H1 (cell line): Measurements from ENCODE around the gene POLR1C. TPM values are rescaled to one million over a fixed set of nuclear protein-coding genes. Genes with fewer than 3 reads are reported as not detected.

ENCODE experiments used
- CTCF ChIA-PET: fragments of 300-600 bp; sonication (Branson Sonifier 250); formaldehyde crosslinking; loops from one replicate; lab custom pipeline; 2021; ENCODE audit not compliant: partially characterized antibody; lab: Charles Lee
- POLR2A ChIA-PET: fragments of 300-600 bp; sonication (Branson Sonifier 250); formaldehyde crosslinking; loops from one replicate; lab custom pipeline; 2021; ENCODE audit warnings: inconsistent platforms; ENCODE audit not compliant: partially characterized antibody; lab: Charles Lee
- DNase-seq, 2 experiments: peaks; one replicate each; pipeline versions ENCODE4 v3.0.0 to v3.0.0-alpha.2; 2010 to 2022; ENCODE audit warnings: low spot score in 2 of 2, low read depth in 1 of 2, mixed read lengths in 1 of 2
- FAIRE-seq: peaks from 2 replicates; lab custom pipeline; 2011; peaks lifted over from hg19 to GRCh38; lab: Jason Lieb, UNC
- H2AFZ ChIP-seq: 2 replicates; pipeline ENCODE4 v1.8.1; 2012; ENCODE audit warnings: low read length, inconsistent platforms
- H2AK5ac ChIP-seq: 2 replicates; pipeline ENCODE4 v1.6.1; 2013; ENCODE audit warnings: low read depth, low read length
- H2BK120ac ChIP-seq: replicated peaks from 2 replicates; pipeline ENCODE3; 2013; ENCODE audit warnings: low read depth, low read length, inconsistent platforms
- H2BK12ac ChIP-seq: 2 replicates; pipeline ENCODE4 v1.6.1; 2013; ENCODE audit warnings: low read depth, low read length
- H2BK15ac ChIP-seq: 2 replicates; pipeline ENCODE4 v1.6.1; 2013; ENCODE audit warnings: low read length
- H2BK20ac ChIP-seq: 2 replicates; pipeline ENCODE4 v1.6.1; 2013; ENCODE audit warnings: low read length
- H2BK5ac ChIP-seq: 2 replicates; pipeline ENCODE4 v1.6.1; 2013; ENCODE audit warnings: low read depth, low read length
- H3K14ac ChIP-seq: 2 replicates; pipeline ENCODE4 v1.6.1; 2013; ENCODE audit warnings: inconsistent platforms; ENCODE audit not compliant: insufficient read length
- H3K18ac ChIP-seq: 2 replicates; pipeline ENCODE4 v1.6.1; 2013; ENCODE audit warnings: low read length; ENCODE audit errors: extremely low read depth
- H3K23ac ChIP-seq: 2 replicates; pipeline ENCODE4 v1.6.1; 2013; ENCODE audit warnings: inconsistent platforms; ENCODE audit not compliant: insufficient read length
- H3K23me2 ChIP-seq: 2 replicates; pipeline ENCODE4 v1.6.1; 2013; ENCODE audit warnings: low read depth, low read length
- H3K27ac ChIP-seq: 2 replicates; pipeline ENCODE4 v1.6.1; 2011; ENCODE audit warnings: low read depth, low read length, inconsistent platforms
- H3K27me3 ChIP-seq, 4 experiments: replicated peaks in 1 of 4; 1 replicate in 1 of 4; 2 replicates in 3 of 4; pipeline versions ENCODE4 v1.6.1 to v1.8.1; 2011 to 2013; ENCODE audit warnings: low read length in 3 of 4, mild to moderate bottlenecking in 3 of 4, inconsistent platforms in 2 of 4, mixed read lengths in 2 of 4, moderate library complexity in 1 of 4; ENCODE audit not compliant: control insufficient read depth in 3 of 4, insufficient read depth in 3 of 4; ENCODE audit errors: extremely low read depth in 1 of 4
- H3K36me3 ChIP-seq, 4 experiments: 2 replicates each; pipeline versions ENCODE4 v1.6.1 to v1.8.1; 2011 to 2013; ENCODE audit warnings: mild to moderate bottlenecking in 4 of 4, low read length in 3 of 4, moderate library complexity in 2 of 4, control low read depth in 1 of 4, inconsistent platforms in 1 of 4; ENCODE audit not compliant: insufficient read depth in 4 of 4, control insufficient read depth in 2 of 4
- H3K4ac ChIP-seq: replicated peaks from 2 replicates; pipeline ENCODE3; 2013; ENCODE audit warnings: low read length, low read depth, mixed read lengths, inconsistent platforms; ENCODE audit not compliant: insufficient read length
- H3K4me1 ChIP-seq, 4 experiments: replicated peaks in 1 of 4; 1 replicate in 1 of 4; 2 replicates in 3 of 4; pipeline versions ENCODE4 v1.6.1 to v1.8.1; 2011 to 2013; ENCODE audit warnings: low read length in 3 of 4, inconsistent platforms in 2 of 4, mixed read lengths in 1 of 4; ENCODE audit not compliant: insufficient read depth in 4 of 4, control insufficient read depth in 3 of 4
- H3K4me2 ChIP-seq, 2 experiments: 2 replicates each; pipeline versions ENCODE4 v1.6.1 to v1.8.1; 2011 to 2013; ENCODE audit warnings: low read depth in 2 of 2, low read length in 2 of 2, control low read depth in 1 of 2, inconsistent platforms in 1 of 2, mild to moderate bottlenecking in 1 of 2; ENCODE audit not compliant: insufficient read depth in 1 of 2
- H3K4me3 ChIP-seq, 4 experiments: fragments of 200-600, 300-600 bp in 1 of 4; sonication (generic), shearing (Covaris generic), sonication (Bioruptor Twin) in 1 of 4; 2 replicates each; pipeline versions ENCODE4 v1.5.1 to v1.8.1; 2011 to 2016; ENCODE audit warnings: low read length in 4 of 4, low read depth in 3 of 4, control low read depth in 2 of 4, inconsistent platforms in 2 of 4, mild to moderate bottlenecking in 2 of 4, mixed read lengths in 1 of 4, moderate library complexity in 1 of 4; ENCODE audit not compliant: insufficient read depth in 2 of 4; ENCODE audit errors: extremely low read depth in 1 of 4
- H3K56ac ChIP-seq: replicated peaks from 2 replicates; pipeline ENCODE3; 2013; ENCODE audit warnings: low read depth, mild to moderate bottlenecking, mixed read lengths, low read length, inconsistent platforms; ENCODE audit not compliant: insufficient read length
- H3K79me1 ChIP-seq: 2 replicates; pipeline ENCODE4 v1.6.1; 2013; ENCODE audit warnings: low read depth, low read length, control low read depth
- H3K79me2 ChIP-seq, 2 experiments: 2 replicates each; pipeline versions ENCODE4 v1.6.1 to v1.8.1; 2012 to 2013; ENCODE audit warnings: low read length in 2 of 2, mild to moderate bottlenecking in 2 of 2, inconsistent platforms in 1 of 2; ENCODE audit not compliant: insufficient read depth in 2 of 2, control insufficient read depth in 1 of 2
- H3K9ac ChIP-seq, 4 experiments: replicated peaks in 1 of 4; 1 replicate in 1 of 4; 2 replicates in 3 of 4; pipeline versions ENCODE4 v1.6.1 to v1.8.1; 2011 to 2013; ENCODE audit warnings: low read depth in 3 of 4, low read length in 3 of 4, control low read depth in 2 of 4, mild to moderate bottlenecking in 2 of 4, moderate library complexity in 2 of 4, inconsistent platforms in 1 of 4; ENCODE audit errors: extremely low read depth in 1 of 4
- H3K9me3 ChIP-seq, 2 experiments: 2 replicates each; pipeline versions ENCODE4 v1.6.1 to v1.8.1; 2012 to 2013; ENCODE audit warnings: mild to moderate bottlenecking in 2 of 2, moderate library complexity in 2 of 2, control low read depth in 1 of 2, inconsistent platforms in 1 of 2, low read depth in 1 of 2, low read length in 1 of 2, mixed read lengths in 1 of 2; ENCODE audit not compliant: insufficient read depth in 2 of 2
- H4K20me1 ChIP-seq, 2 experiments: replicated peaks in 1 of 2; 2 replicates each; pipeline versions ENCODE3 to v1.8.1; 2011 to 2013; ENCODE audit warnings: inconsistent platforms in 2 of 2, low read length in 2 of 2, mild to moderate bottlenecking in 1 of 2; ENCODE audit not compliant: insufficient read depth in 2 of 2, control insufficient read depth in 1 of 2
- H4K5ac ChIP-seq: 2 replicates; pipeline ENCODE4 v1.6.1; 2013; ENCODE audit warnings: low read length, low read depth, mixed read lengths, inconsistent platforms; ENCODE audit not compliant: insufficient read length
- H4K8ac ChIP-seq: 2 replicates; pipeline ENCODE4 v1.8.0; 2013; ENCODE audit warnings: mild to moderate bottlenecking, moderate library complexity, low read length, inconsistent platforms; ENCODE audit not compliant: insufficient read depth; ENCODE audit errors: extremely low read depth
- H4K91ac ChIP-seq: replicated peaks from 2 replicates; pipeline ENCODE3; 2013; ENCODE audit warnings: low read length, mixed read lengths, inconsistent platforms; ENCODE audit not compliant: insufficient read length
- ASH2L ChIP-seq: fragments of 200-600, 300-600 bp; sonication (generic); IDR thresholded peaks from one replicate; pipeline ENCODE4 v1.7.1; 2017; ENCODE audit warnings: low read length
- GTF2F1 ChIP-seq: IDR thresholded peaks from 2 replicates; pipeline ENCODE4 v1.6.1; 2012; ENCODE audit warnings: low read depth, low read length, improper control_type of control experiment, borderline replicate concordance
- whole genome bisulfite sequencing, 2 experiments: shearing (Covaris generic) in 1 of 2; methylation state at CpG; one replicate each; pipeline versions ENCODE4 v1.1.6 to v1.1.7; 2013 to 2015; ENCODE audit warnings: low lambda C conversion rate in 2 of 2, mixed read lengths in 2 of 2, inconsistent platforms in 1 of 2, low coverage in 1 of 2, missing lambda C conversion rate in 1 of 2; ENCODE audit not compliant: insufficient replicate concordance in 2 of 2, insufficient coverage in 1 of 2, insufficient read length in 1 of 2; ENCODE audit errors: extremely low coverage in 1 of 2, missing lambda C conversion rate in 1 of 2; 5-methylcytosine and 5-hydroxymethylcytosine counted together
- polyA plus RNA-seq, 7 experiments: library from polyadenylated mRNA; depleted of rRNA in 3 of 7; stranded (reverse) in 5 of 7; unstranded in 2 of 7; fragments of >200 nt in 5 of 7; fragments of 200-250 nt in 2 of 7; gene quantifications; 1 replicate in 5 of 7; 2 replicates in 1 of 7; 4 replicates in 1 of 7; pipeline versions ENCODE4 v1.2.1 to v1.2.3, GENCODE V29; 2011 to 2013; ENCODE audit warnings: missing spikeins in 2 of 7, mixed read lengths in 2 of 7
- total RNA-seq: library from RNA; stranded (reverse); fragmentation: NEBNext Ultra II Directional; extraction: Animal tissue kit (Norgen Biotek cat#: 25700); gene quantifications from 2 replicates; pipeline ENCODE4 v1.2.1, GENCODE V29; 2021
- TF ChIP-seq, protein P1 (sequence below), 3 experiments: IDR thresholded peaks; 1 replicate in 2 of 3; 2 replicates in 1 of 3; pipeline versions ENCODE4 v1.5.1 to v1.6.1; 2011; ENCODE audit warnings: low read length in 3 of 3, mild to moderate bottlenecking in 3 of 3, inconsistent platforms in 2 of 3, low read depth in 1 of 3, moderate library complexity in 1 of 3; ENCODE audit not compliant: insufficient read depth in 1 of 3; ENCODE audit errors: control extremely low read depth in 1 of 3

The POLR1C gene
- total and polyA plus RNA-seq, 2 of the 8 experiments (the other 6 are each of a cell fraction or from before 2014, with no cell fraction given): 42.9 to 49.6 TPM

- FAIRE-seq: no peak
- POLR2A ChIA-PET: interaction anchor here (0.6 to 5.6 kb wide), 11 partner anchors 9 to 52 kb away, joined by 3 to 27 read pairs (median 4); partner anchors contain the start of genes DLK2, LRRC73 and TJAP1
- WGBS, 2 experiments: 87% methylated on average over 3 of the region's 4 CpGs; no CpG with 5 or more reads in 1 of the 2 experiments
Measured at GRCh38 chr6:43495409-43495941, 21.4 kb upstream of the POLR1C start.

More at GRCh38 chr6:43495409-43495941, 21.4 kb upstream of the POLR1C start:
- Histone ChIP-seq H2BK15ac (no peak overlapping the region), H3K9ac (no peak overlapping the region), H4K5ac (no peak overlapping the region), H3K23me2 (no peaks in the 10 kb centered on the region), H3K79me1 (peaks cover 19% of the 10 kb centered on the region; the same call in 1 of the 2 replicates), H2AK5ac (0 out of 2 replicates have a peak overlapping the region, but pooled peaks have one; percentile 65), H3K4me1 (peaks cover 7 to 19% (median 11%) of the 10 kb centered on the region in 4 experiments), H3K36me3 (peaks cover 11 to 23% (median 18%) of the 10 kb centered on the region in 4 experiments; a peak in 7 of 8 replicates), H2BK12ac (peak overlapping the region; percentile 50; the same call in 1 of the 2 replicates), H3K9me3 (no peaks in the 10 kb centered on the region), H2BK20ac (0 out of 2 replicates have a peak overlapping the region, but pooled peaks have one; percentile 3), H2AFZ (no peak overlapping the region), H4K8ac (peak overlapping the region; percentile 0; the same call in 1 of the 2 replicates), H3K23ac (no peak overlapping the region), H3K27me3 (no peaks in the 10 kb centered on the region), H2BK5ac (peak overlapping the region; percentile 67), H4K91ac (no peak overlapping the region), H3K4ac (no peak overlapping the region), H3K14ac (no peak overlapping the region), H3K56ac (no peak overlapping the region), H3K4me2 (0 out of 4 replicates have a peak overlapping the region, but pooled peaks of 1 of the 2 experiments have one; percentile 18), H2BK120ac (no peak overlapping the region), H3K79me2 (peaks cover 4 to 42% of the 10 kb centered on the region in 2 experiments; a peak in 3 of 4 replicates), H3K18ac (no peak overlapping the region), H3K27ac (no peak overlapping the region), H4K20me1 (peaks cover 10 to 24% of the 10 kb centered on the region in 2 experiments), H3K4me3 (no peak overlapping the region)
- CTCF ChIA-PET: interaction anchor here (0.6 to 32.9 kb wide), 16 partner anchors 5 to 462 kb away, joined by 3 to 536 read pairs (median 6); partner anchors contain the start of genes DLK2, LRRC73, TJAP1 and ZNF318
- no peak for DNase-seq
- TF ChIP-seq, protein P1, sequence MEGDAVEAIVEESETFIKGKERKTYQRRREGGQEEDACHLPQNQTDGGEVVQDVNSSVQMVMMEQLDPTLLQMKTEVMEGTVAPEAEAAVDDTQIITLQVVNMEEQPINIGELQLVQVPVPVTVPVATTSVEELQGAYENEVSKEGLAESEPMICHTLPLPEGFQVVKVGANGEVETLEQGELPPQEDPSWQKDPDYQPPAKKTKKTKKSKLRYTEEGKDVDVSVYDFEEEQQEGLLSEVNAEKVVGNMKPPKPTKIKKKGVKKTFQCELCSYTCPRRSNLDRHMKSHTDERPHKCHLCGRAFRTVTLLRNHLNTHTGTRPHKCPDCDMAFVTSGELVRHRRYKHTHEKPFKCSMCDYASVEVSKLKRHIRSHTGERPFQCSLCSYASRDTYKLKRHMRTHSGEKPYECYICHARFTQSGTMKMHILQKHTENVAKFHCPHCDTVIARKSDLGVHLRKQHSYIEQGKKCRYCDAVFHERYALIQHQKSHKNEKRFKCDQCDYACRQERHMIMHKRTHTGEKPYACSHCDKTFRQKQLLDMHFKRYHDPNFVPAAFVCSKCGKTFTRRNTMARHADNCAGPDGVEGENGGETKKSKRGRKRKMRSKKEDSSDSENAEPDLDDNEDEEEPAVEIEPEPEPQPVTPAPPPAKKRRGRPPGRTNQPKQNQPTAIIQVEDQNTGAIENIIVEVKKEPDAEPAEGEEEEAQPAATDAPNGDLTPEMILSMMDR (IDR thresholded peaks at IDR 0.05; ENCODE audit: control extremely low read depth in 1 of 3, insufficient read depth in 1 of 3, low read depth in 1 of 3, low read length in 3 of 3): peak in 1 of 3 experiments; percentile 12; a peak in 1 of 4 replicates
- TF ChIP-seq ASH2L (no peak), GTF2F1 (no peak)
